Measurements from ENCODE around the gene CUL2.
"Not testable (repeated sequence)": the region's sequence is repeated elsewhere in the genome, so short reads cannot be mapped to it uniquely, and the experiment has no call there.

Gene CUL2

GRCh38 chr10:35090162-35090954 lies at the start of gene CUL2:
CUL2 (minus strand) TSS chr10:35090341; CDS start chr10:35071317, 19,024 bp downstream.
- peak; percentile 11 for DNase-seq

- no peak for DNase-seq
These were observed 46.2 kb upstream of the CUL2 start for GRCh38 chr10:35136263-35136815.

- DNase-seq: no peak
These were observed 45.7 kb upstream of the CUL2 start for GRCh38 chr10:35135861-35136260.

- no peak for DNase-seq
These were observed 43.4 kb upstream of the CUL2 start for GRCh38 chr10:35133586-35133985.

GRCh38 chr10:35132727-35133126 lies 42.6 kb upstream of the CUL2 start:
- DNase-seq: no peak

- DNase-seq: no peak
These were observed 40.5 kb upstream of the CUL2 start for GRCh38 chr10:35130663-35131062.

GRCh38 chr10:35129185-35129674 lies 39.1 kb upstream of the CUL2 start:
- no peak for DNase-seq

GRCh38 chr10:35127289-35127891 lies 37.2 kb upstream of the CUL2 start:
- no peak for DNase-seq

GRCh38 chr10:35126530-35127288 lies 36.6 kb upstream of the CUL2 start, which contains the start of gene CREM:
CREM (plus strand) TSS chr10:35126846; CDS start chr10:35137836, 10,990 bp downstream.
- peak; percentile 68 for DNase-seq

- no peak for DNase-seq
These were observed 36.0 kb upstream of the CUL2 start for GRCh38 chr10:35126062-35126529.

- no peak for DNase-seq
These were observed 34.4 kb upstream of the CUL2 start for GRCh38 chr10:35124540-35124939.

GRCh38 chr10:35119378-35119777 lies 29.2 kb upstream of the CUL2 start:
- DNase-seq: no peak

GRCh38 chr10:35112571-35112970 lies 22.4 kb upstream of the CUL2 start:
- no peak for DNase-seq

GRCh38 chr10:35103882-35104281 lies 13.7 kb upstream of the CUL2 start:
- no peak for DNase-seq

- no peak for DNase-seq
These were observed 7.4 kb upstream of the CUL2 start for GRCh38 chr10:35097510-35097909.

- no peak for DNase-seq
These were observed 6.2 kb upstream of the CUL2 start for GRCh38 chr10:35096312-35096711.

GRCh38 chr10:35092851-35093250 lies 2.7 kb upstream of the CUL2 start:
- no peak for DNase-seq

- no peak for DNase-seq
These were observed 2.1 kb upstream of the CUL2 start for GRCh38 chr10:35091994-35092790.

- no peak for DNase-seq
These were observed 455 bp downstream of the CUL2 start for GRCh38 chr10:35089611-35090161.

GRCh38 chr10:35083242-35083641 lies 6.9 kb downstream of the CUL2 start:
- no peak for DNase-seq

GRCh38 chr10:35080261-35080660 lies 9.9 kb downstream of the CUL2 start:
- DNase-seq: not testable (repeated sequence)

- no peak for DNase-seq
These were observed 10.4 kb downstream of the CUL2 start for GRCh38 chr10:35079763-35080162.

Data from cortex of kidney (tissue), 1 donor.